Measurements from ENCODE around the gene JPH4.

Gene JPH4

GRCh38 chr14:23579311-23579630 is 681 bp upstream of the JPH4 start:
- DNase-seq (ENCODE audit: low read depth) = no peak

- DNase-seq (ENCODE audit: low read depth) = no peak
Measured at GRCh38 chr14:23577710-23578392, 739 bp downstream of the JPH4 start.

- no peak for DNase-seq (ENCODE audit: low read depth)
Measured at GRCh38 chr14:23577004-23577681, 1.4 kb downstream of the JPH4 start.

- no peak for DNase-seq (ENCODE audit: low read depth)
Measured at GRCh38 chr14:23573384-23574015, 5.1 kb downstream of the JPH4 start.

DNA sequence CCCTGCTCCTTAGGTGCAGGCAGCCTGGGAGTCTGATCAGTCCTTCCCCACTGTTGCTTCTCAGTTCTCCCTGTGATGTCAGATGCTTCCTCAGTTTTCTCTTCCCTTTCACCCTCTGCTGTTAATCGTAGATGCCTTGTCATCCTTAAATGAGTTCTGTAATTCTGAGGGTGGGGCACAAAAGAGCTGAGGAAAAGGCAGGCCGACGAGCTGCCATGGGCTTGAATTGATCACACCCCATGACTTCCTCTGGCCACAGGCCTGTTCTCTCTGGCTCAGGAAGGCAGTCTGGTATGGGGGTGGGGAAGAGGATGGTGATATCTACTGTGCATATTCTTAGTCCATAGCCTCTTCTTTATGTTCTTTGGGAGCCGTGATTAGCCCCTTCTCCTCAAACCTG is 5.8 kb downstream of the JPH4 start:
- DNase-seq (ENCODE audit: low read depth) = no peak

DNA sequence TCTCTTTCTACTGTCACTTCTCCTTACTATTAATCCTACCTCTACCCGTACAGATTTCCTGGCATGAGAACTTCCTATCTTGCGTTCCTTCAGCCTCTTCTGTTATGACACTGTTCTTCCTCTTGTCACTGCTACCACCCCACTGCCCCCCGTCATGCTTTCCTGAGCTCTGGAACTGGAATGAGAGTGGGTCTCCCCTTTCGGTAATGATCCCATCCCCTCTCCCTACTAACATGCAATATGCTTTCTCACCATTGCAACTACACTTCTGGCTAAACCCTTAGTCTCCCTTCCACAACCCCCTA is 6.1 kb downstream of the JPH4 start:
- no peak for DNase-seq (ENCODE audit: low read depth)

- no peak for DNase-seq (ENCODE audit: low read depth)
Measured at GRCh38 chr14:23571701-23572523, 6.7 kb downstream of the JPH4 start.

GRCh38 chr14:23570806-23571483 is 7.6 kb downstream of the JPH4 start:
- DNase-seq (ENCODE audit: low read depth) = no peak

- DNase-seq (ENCODE audit: low read depth) = no peak
Measured at GRCh38 chr14:23569443-23570151, 9.0 kb downstream of the JPH4 start.

DNA sequence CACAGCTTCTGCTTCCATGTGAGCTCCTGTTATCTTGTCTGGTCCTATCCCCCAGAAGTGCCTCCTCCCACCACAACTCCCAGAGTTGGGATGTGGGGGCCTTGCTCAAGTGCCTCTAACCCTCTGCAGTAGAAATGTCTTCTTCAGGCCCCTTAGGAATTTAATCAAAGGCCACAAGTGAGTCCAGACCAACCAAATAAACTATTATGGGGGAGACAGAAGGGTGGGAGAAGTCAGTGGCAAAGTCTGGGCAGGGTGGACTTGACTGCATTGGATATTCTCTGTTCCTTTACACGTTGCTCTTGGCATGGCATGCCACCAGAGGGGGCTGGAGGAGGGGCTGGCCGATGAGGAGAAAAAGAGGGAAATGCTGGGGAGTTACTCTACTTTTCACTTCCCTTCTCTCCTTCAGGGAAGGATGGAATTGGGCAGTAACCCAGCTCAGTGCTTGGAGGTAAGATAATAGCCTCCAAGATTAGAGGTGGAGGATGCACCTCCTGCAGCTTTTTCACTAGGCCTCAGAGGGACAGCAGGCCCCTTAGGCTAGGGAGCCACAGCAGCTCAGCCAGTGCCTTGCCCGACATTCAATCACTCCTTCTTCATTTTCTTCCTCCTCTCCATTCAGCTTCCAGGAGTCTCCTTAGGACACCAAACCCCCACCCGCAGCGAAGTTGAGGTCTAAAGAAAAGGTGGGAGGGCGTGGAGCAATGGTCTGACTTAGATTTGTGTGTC is 9.8 kb downstream of the JPH4 start:
- DNase-seq (ENCODE audit: low read depth) = no peak

DNA sequence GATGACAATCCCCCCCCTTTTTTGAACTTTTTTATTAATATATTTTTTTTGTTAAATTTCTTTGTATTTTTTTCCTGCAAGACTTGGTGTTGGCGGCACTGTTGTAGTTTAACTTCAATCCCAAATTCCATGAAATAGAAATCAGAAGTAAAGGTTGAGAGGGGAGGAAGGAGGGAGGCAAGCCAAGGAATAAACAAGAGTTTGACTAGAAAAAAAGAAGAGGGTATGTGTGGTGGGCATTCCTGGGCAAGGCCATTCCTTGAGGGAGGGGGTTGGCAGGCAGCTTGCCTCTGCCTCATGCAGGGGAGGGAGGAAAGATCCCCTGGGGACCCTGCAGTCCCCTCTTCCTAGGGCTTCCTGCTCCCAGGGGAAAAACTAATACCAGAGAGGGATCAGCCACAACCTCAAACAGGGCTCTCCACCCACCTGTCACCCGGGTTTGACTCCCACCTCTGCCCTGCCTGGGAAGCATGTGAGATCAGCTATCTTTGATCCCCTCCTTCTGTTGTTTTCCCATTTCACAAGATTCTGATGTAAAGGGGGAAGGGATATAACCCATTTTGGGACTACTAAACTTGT is 10.5 kb downstream of the JPH4 start:
- DNase-seq (ENCODE audit: low read depth) = no peak

- DNase-seq (ENCODE audit: low read depth) = peak; percentile 79
Measured at GRCh38 chr14:23567186-23568020, 11.2 kb downstream of the JPH4 start, which contains the start of gene AP1G2. AP1G2 (minus strand) TSS chr14:23567791; CDS start chr14:23567314, 477 bp downstream.

DNA sequence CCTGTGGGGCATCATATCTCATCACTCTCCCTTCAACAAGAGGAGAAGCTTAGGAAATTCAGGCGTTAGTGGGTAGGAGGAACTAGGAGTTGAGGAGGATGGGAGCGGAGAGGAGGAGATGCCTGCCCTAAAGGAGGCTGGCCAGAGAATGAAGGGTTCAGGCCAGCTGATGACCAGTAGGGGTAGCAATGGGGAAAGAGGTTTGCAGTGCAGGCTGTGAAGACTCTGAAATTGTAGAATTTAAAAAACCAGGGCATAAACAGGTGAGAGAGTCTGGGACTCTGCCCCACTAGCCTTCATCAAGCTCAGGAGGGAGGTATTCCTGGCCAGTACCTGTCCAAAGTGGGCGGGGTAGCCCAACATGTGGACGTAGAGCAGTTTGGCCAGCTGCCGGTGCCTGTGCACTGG is 11.8 kb downstream of the JPH4 start:
- no peak for DNase-seq (ENCODE audit: low read depth)

GRCh38 chr14:23566112-23566777 is 12.3 kb downstream of the JPH4 start:
- no peak for DNase-seq (ENCODE audit: low read depth)

DNA sequence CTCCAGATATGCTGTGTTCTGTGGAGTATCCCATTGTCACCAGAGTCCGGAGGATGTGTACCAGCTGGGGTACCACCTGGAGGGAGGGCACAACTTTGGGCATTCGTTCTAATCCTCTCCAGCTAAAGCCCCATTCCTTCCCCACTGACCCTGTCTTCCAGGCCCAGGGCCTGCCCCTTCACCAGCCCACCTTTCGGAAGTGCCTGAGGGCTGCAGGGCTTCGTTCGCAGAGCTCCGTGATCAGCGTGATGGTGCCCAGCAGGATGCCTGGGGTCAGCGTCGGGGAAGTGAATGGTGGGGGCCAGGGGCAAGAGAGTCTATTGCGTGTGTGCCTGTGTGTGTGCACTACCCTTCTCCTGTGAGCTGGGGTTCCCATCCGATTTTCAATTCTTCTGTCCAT is 13.0 kb downstream of the JPH4 start:
- no peak for DNase-seq (ENCODE audit: low read depth)

DNA sequence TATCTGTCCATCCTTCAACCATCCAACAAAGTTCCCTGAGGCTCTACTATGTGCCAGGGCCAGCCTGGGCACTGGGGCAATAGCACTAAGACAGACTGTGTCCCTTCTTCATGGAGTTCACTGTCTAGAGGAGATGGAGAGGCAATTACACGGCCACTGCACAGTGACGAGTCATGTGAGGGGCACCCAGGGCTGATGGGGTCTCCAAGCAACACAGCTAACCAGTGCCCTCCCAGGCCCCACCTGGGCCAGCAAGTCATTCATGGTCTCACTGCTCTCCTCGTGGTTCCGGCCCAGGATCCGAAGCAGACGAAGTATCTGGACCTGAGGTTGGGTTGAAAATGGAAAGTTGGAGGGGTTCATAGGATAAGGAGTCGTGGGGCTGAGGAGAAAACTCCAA is 13.7 kb downstream of the JPH4 start:
- DNase-seq (ENCODE audit: low read depth) = no peak

DNA sequence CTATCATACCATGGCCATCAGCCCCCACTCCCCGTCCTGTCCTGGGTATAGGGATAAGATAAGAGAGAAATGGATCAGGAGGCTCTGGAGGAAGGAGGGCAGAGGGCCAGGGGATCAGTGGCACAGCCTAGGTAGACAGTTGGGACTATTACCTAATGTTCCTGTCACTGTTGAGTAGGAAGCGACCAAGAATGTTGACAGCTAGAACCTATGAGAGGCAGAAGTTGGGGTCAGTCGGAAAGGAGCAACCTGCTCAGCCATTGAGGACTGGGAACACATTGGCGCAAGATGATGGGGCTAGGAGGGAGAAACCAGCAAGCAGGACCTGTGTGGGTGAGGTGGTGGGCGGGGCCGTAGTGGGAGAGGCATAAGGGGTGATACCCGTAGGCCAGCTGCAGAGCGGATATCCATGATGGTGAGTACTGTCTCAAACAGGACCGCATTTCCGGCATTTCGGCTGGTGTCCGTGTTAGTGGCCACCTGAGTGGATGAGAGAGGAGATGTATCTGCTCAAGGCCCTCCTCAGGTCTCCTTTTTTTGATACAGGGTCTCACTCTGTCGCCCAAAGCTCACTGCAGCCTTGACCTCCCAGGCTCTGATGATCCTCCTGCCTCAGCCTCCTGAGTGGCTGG is 14.3 kb downstream of the JPH4 start:
- DNase-seq (ENCODE audit: low read depth) = no peak

- DNase-seq (ENCODE audit: low read depth) = no peak
Measured at GRCh38 chr14:23563473-23564180, 15.0 kb downstream of the JPH4 start.

All from activated T-helper 9 cell treated with anti-CD3 and anti-CD28 coated beads, Interleukin-2, amount 50 U/mL, for 16 hours (primary cell).